ENCODE results near the gene TRABD2B. TPM values are rescaled to one million over a fixed set of nuclear protein-coding genes. Genes with fewer than 3 reads are reported as not detected.

Gene TRABD2B
- total RNA-seq, 4 donors from 2014 or later, result 0.16 to 1.5 (median 0.55) TPM

DNA sequence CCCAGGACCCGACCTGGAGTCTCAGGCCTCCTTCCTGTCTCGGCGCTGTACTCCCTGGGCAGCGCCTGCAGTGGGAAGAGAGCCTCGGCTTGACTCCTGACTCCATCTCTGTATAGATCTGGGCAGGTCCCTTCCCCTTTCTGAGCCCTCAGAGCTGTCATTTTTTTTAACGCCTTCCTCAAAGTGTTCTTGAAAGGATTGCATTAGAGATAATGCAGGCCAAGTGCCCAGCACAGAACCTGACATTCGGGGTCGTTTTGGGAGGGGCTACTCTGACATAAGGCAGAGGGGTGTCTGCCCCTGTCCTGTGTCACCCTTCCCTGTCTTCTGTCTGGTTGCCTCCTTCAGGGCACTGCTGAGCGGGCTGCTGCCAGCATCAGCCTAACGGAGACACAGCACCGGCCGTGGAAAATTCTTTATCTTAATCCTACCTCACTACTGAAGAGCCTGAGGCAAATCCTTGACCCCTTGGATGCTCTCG is 271.6 kb downstream of the TRABD2B start:
- TF ChIP-seq, protein P1, sequence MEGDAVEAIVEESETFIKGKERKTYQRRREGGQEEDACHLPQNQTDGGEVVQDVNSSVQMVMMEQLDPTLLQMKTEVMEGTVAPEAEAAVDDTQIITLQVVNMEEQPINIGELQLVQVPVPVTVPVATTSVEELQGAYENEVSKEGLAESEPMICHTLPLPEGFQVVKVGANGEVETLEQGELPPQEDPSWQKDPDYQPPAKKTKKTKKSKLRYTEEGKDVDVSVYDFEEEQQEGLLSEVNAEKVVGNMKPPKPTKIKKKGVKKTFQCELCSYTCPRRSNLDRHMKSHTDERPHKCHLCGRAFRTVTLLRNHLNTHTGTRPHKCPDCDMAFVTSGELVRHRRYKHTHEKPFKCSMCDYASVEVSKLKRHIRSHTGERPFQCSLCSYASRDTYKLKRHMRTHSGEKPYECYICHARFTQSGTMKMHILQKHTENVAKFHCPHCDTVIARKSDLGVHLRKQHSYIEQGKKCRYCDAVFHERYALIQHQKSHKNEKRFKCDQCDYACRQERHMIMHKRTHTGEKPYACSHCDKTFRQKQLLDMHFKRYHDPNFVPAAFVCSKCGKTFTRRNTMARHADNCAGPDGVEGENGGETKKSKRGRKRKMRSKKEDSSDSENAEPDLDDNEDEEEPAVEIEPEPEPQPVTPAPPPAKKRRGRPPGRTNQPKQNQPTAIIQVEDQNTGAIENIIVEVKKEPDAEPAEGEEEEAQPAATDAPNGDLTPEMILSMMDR (IDR thresholded peaks at IDR 0.05; ENCODE audit: low read depth), result no peak

DNA sequence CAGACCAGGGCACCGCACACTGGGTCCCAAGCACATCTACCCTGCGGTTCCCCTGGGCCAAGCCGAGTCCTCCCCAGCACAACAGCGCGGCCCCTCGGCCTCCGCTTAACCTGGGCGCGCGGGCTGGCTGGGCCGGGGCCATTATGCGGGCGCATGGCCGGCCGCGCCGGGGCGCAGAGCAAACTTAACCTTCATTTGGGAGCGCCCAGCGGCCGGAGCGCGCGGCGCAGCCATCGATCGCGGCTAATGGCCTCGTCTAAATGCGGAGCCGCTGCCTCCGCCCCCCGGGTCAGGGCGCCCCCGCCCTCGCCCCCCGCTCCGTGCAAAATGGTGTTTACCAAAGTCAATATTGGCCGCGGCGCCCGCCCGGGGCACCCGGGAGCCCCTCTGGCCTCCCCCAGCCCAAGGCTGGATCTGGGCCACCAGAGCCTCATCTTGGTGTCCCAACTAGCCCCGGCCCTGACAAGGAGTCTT is 272.1 kb downstream of the TRABD2B start:
- TF ChIP-seq, protein P1 (IDR thresholded peaks at IDR 0.05; ENCODE audit: low read depth), result no peak

DNA sequence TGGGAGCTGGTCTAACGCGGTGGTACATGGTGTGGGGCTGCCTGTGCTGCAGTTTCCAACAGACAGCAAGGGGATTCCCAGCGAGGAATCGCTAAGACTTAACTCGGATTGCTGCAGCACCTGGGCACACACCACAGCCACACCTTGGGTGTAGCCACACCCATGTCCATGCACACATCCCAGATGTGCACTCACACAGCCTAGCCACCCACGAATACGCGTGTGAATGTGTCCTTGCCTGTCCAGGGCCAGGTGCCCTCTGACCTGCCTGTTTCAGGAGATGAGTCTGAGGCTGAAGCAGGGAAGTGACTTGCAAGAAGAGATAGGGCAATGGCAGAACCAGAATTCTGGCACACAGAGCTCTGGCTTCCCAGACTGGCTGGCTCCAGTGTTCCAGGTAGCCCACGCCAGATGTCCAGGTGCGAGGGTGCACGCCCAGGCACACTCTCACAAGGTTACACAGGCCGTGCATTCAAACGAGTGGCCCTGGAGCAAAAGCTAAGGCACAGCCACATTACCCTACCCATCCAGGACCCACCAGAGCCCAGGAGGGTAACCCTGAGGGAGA is 272.7 kb downstream of the TRABD2B start:
- TF ChIP-seq, protein P1 (IDR thresholded peaks at IDR 0.05; ENCODE audit: low read depth), result no peak

DNA sequence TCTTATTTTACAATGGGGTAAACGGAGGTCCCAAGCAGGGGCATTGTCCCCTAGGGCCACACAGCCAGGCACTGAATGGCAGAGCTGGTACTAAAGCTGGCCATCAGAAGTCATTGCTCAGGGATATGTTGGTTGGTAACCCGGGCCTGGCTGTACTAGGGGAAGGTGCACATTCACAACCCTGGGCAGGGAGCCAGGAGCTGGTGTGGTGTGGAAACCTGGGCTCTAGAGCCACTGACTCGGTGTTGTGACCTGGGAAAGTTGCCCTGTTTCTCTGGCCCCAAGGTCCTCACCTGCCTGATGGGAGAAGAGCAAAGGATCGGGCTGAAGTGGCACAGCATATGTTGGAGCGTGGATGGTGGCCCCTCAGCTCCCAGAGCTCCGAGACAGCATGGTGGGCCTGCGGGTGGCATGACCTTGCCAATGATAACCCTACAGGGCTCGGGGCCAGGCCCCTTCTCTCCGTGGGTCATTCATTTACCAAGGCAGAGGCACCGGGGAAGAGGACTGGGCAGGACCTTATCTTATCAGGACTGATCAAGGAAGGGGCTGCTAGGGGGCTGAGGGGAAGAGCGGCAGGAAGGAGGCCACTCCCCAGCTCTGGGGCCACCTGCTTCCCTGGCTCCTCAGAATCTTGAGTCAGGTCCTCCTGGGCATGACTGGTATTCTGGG is 274.1 kb downstream of the TRABD2B start:
- TF ChIP-seq, protein P1 (IDR thresholded peaks at IDR 0.05; ENCODE audit: low read depth), result no peak

DNA sequence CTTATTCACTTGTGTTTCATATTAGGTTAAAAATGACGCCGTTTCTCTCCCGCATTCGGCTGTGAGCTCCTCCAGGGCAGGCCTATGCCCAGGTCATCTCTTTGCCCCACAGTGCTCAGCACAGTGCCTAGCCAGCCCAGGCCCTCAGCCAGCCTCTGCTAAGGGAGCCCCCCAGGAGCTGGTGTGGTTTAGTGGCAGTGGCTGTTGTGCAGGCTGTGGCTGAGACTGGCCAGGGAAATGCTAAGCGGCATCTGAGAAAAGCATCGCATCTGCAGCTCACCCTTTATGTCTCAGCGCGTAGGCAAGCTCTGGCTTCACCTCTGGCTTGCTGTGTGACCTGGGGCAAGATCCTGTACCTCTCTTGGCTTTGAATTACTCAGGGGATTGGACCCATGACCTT is 275.1 kb downstream of the TRABD2B start:
- TF ChIP-seq, protein P1 (IDR thresholded peaks at IDR 0.05; ENCODE audit: low read depth), result no peak

DNA sequence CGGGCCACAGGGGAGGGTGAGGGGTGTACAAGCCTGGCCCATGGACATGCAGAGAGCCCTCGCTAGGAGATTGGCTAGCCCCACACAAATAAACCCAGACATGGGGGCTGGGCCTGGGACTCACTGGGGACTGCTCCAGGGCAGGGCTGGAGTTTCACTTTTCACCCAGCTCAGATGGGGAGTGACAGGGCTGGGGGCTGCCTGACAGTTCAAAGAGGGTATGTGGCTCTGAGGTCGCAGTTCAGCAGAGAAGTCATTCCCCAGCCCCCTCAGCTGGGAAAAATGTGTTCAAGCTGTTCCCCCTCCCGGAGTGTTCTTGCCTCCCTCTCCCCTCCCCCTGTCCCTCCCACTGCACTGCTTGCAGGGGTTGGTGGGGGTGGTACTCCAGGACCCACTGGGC is 277.1 kb downstream of the TRABD2B start:
- TF ChIP-seq, protein P1 (IDR thresholded peaks at IDR 0.05; ENCODE audit: low read depth), result no peak

DNA sequence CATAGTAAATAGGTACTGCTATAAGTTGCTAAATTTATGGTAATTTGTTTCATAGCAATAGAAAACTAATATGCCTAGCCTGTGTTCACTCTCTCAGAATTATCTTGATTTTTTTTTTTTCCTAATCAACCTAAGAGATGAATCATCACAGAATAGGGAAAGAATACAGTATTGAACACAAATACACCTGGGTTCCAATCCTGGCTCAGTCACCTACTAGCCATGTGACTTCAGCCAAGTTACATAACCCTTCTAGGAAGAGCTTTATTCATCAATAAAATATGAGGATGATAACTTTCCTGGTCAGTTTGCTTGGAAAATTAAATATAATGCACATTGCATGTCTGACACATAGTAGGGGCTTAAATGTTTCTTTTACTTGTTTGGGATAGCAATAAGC is 279.8 kb downstream of the TRABD2B start:
- TF ChIP-seq, protein P1 (IDR thresholded peaks at IDR 0.05; ENCODE audit: low read depth), result no peak
